Keratinocyte (primary cell): Measurements from ENCODE around the gene GRIPAP1.

Experiments
- EZH2 ChIP-seq: IDR thresholded peaks from one replicate; pipeline ENCODE4 v1.6.1; 2012; ENCODE audit warnings: inconsistent platforms, mild to moderate bottlenecking, low read length, moderate library complexity
- TF ChIP-seq, protein P1 (sequence below), 3 experiments: IDR thresholded peaks in 1 of 3; conservative IDR thresholded peaks in 1 of 3; optimal IDR thresholded peaks in 1 of 3; 2 replicates in 2 of 3; 3 replicates in 1 of 3; pipeline versions ENCODE3 to v1.5.1; 2011; ENCODE audit warnings: low read length in 3 of 3, mild to moderate bottlenecking in 3 of 3, moderate library complexity in 2 of 3, control low read depth in 1 of 3, inconsistent platforms in 1 of 3; ENCODE audit not compliant: insufficient read depth in 2 of 3; ENCODE audit errors: extremely low read depth in 1 of 3

- no peak for TF ChIP-seq EZH2
- TF ChIP-seq, protein P1, sequence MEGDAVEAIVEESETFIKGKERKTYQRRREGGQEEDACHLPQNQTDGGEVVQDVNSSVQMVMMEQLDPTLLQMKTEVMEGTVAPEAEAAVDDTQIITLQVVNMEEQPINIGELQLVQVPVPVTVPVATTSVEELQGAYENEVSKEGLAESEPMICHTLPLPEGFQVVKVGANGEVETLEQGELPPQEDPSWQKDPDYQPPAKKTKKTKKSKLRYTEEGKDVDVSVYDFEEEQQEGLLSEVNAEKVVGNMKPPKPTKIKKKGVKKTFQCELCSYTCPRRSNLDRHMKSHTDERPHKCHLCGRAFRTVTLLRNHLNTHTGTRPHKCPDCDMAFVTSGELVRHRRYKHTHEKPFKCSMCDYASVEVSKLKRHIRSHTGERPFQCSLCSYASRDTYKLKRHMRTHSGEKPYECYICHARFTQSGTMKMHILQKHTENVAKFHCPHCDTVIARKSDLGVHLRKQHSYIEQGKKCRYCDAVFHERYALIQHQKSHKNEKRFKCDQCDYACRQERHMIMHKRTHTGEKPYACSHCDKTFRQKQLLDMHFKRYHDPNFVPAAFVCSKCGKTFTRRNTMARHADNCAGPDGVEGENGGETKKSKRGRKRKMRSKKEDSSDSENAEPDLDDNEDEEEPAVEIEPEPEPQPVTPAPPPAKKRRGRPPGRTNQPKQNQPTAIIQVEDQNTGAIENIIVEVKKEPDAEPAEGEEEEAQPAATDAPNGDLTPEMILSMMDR (optimal IDR thresholded peaks at IDR 0.05 in 1 of 3, IDR thresholded peaks at IDR 0.05 in 1 of 3, conservative IDR thresholded peaks at IDR 0.05 in 1 of 3; ENCODE audit: extremely low read depth in 1 of 3, insufficient read depth in 2 of 3, low read length in 3 of 3) = no peak
These were observed 4.6 kb downstream of the GRIPAP1 start for GRCh38 chrX:48997455-48997854.
